IMR-90 (cell line): ENCODE measurements around the gene NXF3. TPM values are rescaled to one million over a fixed set of nuclear protein-coding genes. Genes with fewer than 3 reads are reported as not detected.

Source experiments
- ATAC-seq: fragments of 200-7000 bp; cut with Tn5 transposase; 2 replicates; pipeline ENCODE4 v1.9.1; 2020; ENCODE audit warnings: low read depth, mild to moderate bottlenecking, moderate library complexity
- Bru-seq: library from RNA; stranded (reverse); fragments of 400-500 nt; gene quantifications from one replicate; lab custom pipeline; 2021; lab: Mats Ljungman, UMichigan
- BruChase-seq, 2 experiments: library from RNA; stranded (reverse); fragments of 400-500 nt; gene quantifications; one replicate each; lab custom pipeline; 2021; lab: Mats Ljungman, UMichigan
- BruUV-seq: library from RNA; stranded (reverse); fragments of 400-500 nt; replicated peaks from 2 replicates; lab custom pipeline; 2021; lab: Mats Ljungman, UMichigan
- CTCF ChIA-PET: fragments of 300-600 bp; formaldehyde crosslinking; extraction: SDS; loops from one replicate; lab custom pipeline; 2021; ENCODE audit warnings: antibody characterized with exemption; lab: Yijun Ruan, JAX
- POLR2A ChIA-PET: fragments of 300-600 bp; sonication (Branson Sonifier 250); formaldehyde crosslinking; loops from one replicate; lab custom pipeline; 2022; ENCODE audit warnings: antibody characterized with exemption; ENCODE audit not compliant: unreplicated experiment; lab: Charles Lee
- DNase-seq: peaks from one replicate; pipeline ENCODE4 v3.0.0; 2013
- H2AFZ ChIP-seq: replicated peaks from 2 replicates; pipeline ENCODE3; 2013; ENCODE audit warnings: low read length, mild to moderate bottlenecking; ENCODE audit not compliant: poor library complexity
- H2AK5ac ChIP-seq: 2 replicates; pipeline ENCODE4 v1.6.1; 2013; ENCODE audit warnings: low read depth, low read length, inconsistent platforms
- H2AK9ac ChIP-seq: replicated peaks from 2 replicates; pipeline ENCODE3; 2013; ENCODE audit warnings: mild to moderate bottlenecking, low read depth, low read length, moderate library complexity; ENCODE audit not compliant: poor library complexity
- H2BK120ac ChIP-seq: 2 replicates; pipeline ENCODE4 v1.6.1; 2013; ENCODE audit warnings: low read depth, low read length, inconsistent platforms
- H2BK15ac ChIP-seq: 3 replicates; pipeline ENCODE4 v1.6.1; 2013; ENCODE audit warnings: low read depth, low read length, inconsistent platforms
- H2BK20ac ChIP-seq: 2 replicates; pipeline ENCODE4 v1.6.1; 2013; ENCODE audit warnings: low read depth, mild to moderate bottlenecking, inconsistent platforms, low read length, moderate library complexity
- H2BK5ac ChIP-seq: 2 replicates; pipeline ENCODE4 v1.6.1; 2013; ENCODE audit warnings: mild to moderate bottlenecking, low read depth, low read length, inconsistent platforms; ENCODE audit not compliant: poor library complexity, severe bottlenecking
- H3K14ac ChIP-seq: replicated peaks from 2 replicates; pipeline ENCODE4 v1.6.1; 2013; ENCODE audit warnings: low read depth, low read length, inconsistent platforms
- H3K18ac ChIP-seq: 2 replicates; pipeline ENCODE4 v1.6.1; 2013; ENCODE audit warnings: low read depth, low read length, control low read depth
- H3K23ac ChIP-seq: 2 replicates; pipeline ENCODE4 v1.6.1; 2013; ENCODE audit warnings: low read depth, low read length, inconsistent platforms
- H3K27ac ChIP-seq: 2 replicates; pipeline ENCODE4 v1.5.1; 2013; ENCODE audit warnings: mild to moderate bottlenecking, control low read depth, low read length; ENCODE audit not compliant: insufficient read depth
- H3K27me3 ChIP-seq: 2 replicates; pipeline ENCODE4 v1.6.1; 2013; ENCODE audit warnings: low read length; ENCODE audit not compliant: control insufficient read depth, insufficient read depth
- H3K36me3 ChIP-seq: 2 replicates; pipeline ENCODE4 v1.6.1; 2013; ENCODE audit warnings: low read length, mixed read lengths; ENCODE audit not compliant: control insufficient read depth, insufficient read depth
- H3K4ac ChIP-seq: 2 replicates; pipeline ENCODE4 v1.6.1; 2013; ENCODE audit warnings: low read depth, low read length, inconsistent platforms
- H3K4me1 ChIP-seq: 2 replicates; pipeline ENCODE4 v1.6.1; 2013; ENCODE audit warnings: low read length, mixed read lengths; ENCODE audit not compliant: control insufficient read depth, insufficient read depth
- H3K4me2 ChIP-seq: 2 replicates; pipeline ENCODE4 v1.6.1; 2013; ENCODE audit warnings: low read depth, mild to moderate bottlenecking, control low read depth, low read length, moderate library complexity
- H3K4me3 ChIP-seq: 2 replicates; pipeline ENCODE4 v1.5.1; 2013; ENCODE audit warnings: low read depth, mild to moderate bottlenecking, control low read depth, low read length, moderate library complexity; ENCODE audit not compliant: insufficient read depth
- H3K56ac ChIP-seq: 2 replicates; pipeline ENCODE4 v1.6.1; 2013; ENCODE audit warnings: low read length, inconsistent platforms; ENCODE audit not compliant: insufficient read depth; ENCODE audit errors: extremely low read depth
- H3K79me1 ChIP-seq, 2 experiments: 2 replicates each; pipeline ENCODE4 v1.6.1; 2013; ENCODE audit warnings: low read length in 2 of 2, inconsistent platforms in 1 of 2, low read depth in 1 of 2
- H3K9ac ChIP-seq: 2 replicates; pipeline ENCODE4 v1.6.1; 2013; ENCODE audit warnings: low read depth, low read length, control low read depth
- H3K9me1 ChIP-seq: 2 replicates; pipeline ENCODE4 v1.6.1; 2013; ENCODE audit warnings: low read length, inconsistent platforms; ENCODE audit not compliant: insufficient read depth
- H3K9me3 ChIP-seq: 2 replicates; pipeline ENCODE4 v1.6.1; 2013; ENCODE audit warnings: low read length; ENCODE audit not compliant: control insufficient read depth, insufficient read depth
- H4K20me1 ChIP-seq: 2 replicates; pipeline ENCODE4 v1.6.1; 2013; ENCODE audit warnings: low read length, inconsistent platforms; ENCODE audit not compliant: insufficient read depth
- H4K5ac ChIP-seq: 2 replicates; pipeline ENCODE4 v1.6.1; 2013; ENCODE audit warnings: mild to moderate bottlenecking, low read depth, low read length, control low read depth
- H4K8ac ChIP-seq, 2 experiments: 2 replicates each; pipeline ENCODE4 v1.6.1; 2013; ENCODE audit warnings: low read depth in 2 of 2, low read length in 2 of 2, control low read depth in 1 of 2, inconsistent platforms in 1 of 2
- H4K91ac ChIP-seq: 2 replicates; pipeline ENCODE4 v1.6.1; 2013; ENCODE audit warnings: low read depth, low read length, inconsistent platforms; ENCODE audit not compliant: insufficient read depth
- CHD1 ChIP-seq: IDR thresholded peaks from 2 replicates; pipeline ENCODE4 v1.6.1; 2012; ENCODE audit warnings: low read depth, low read length, improper control_type of control experiment
- FOS ChIP-seq: fragments of 150-350 bp; IDR thresholded peaks from 2 replicates; pipeline ENCODE4 v1.6.1; 2016; ENCODE audit warnings: low read depth, low read length
- MAZ ChIP-seq: IDR thresholded peaks from 2 replicates; pipeline ENCODE4 v1.6.1; 2012; ENCODE audit warnings: low read depth, mild to moderate bottlenecking, low read length, improper control_type of control experiment, moderate library complexity, borderline replicate concordance
- SMC3 ChIP-seq: fragments of 150-350 bp; IDR thresholded peaks from 2 replicates; pipeline ENCODE4 v1.6.1; 2016; ENCODE audit warnings: low read depth, mild to moderate bottlenecking, antibody characterized with exemption, low read length, moderate library complexity
- WGBS, 2 experiments: methylation state at CpG; one replicate each; pipeline versions ENCODE4 v1.1.5 to v1.1.7; 2013; ENCODE audit warnings: missing lambda C conversion rate in 2 of 2; ENCODE audit not compliant: insufficient read length in 1 of 2; ENCODE audit errors: extremely low coverage in 2 of 2; 5-methylcytosine and 5-hydroxymethylcytosine counted together
- dilution Hi-C: fragments of 300-500 bp; cut with HindIII; formaldehyde crosslinking; loops from one replicate; pipeline ENCODE4 v1.14.3; 2018; ENCODE audit warnings: low sequenced_read_pairs; ENCODE audit not compliant: unreplicated experiment
- in situ Hi-C: fragments of 300-500 bp; cut with MboI; formaldehyde crosslinking; loops from 3 replicates; pipeline ENCODE4 v1.14.3; 2019; ENCODE audit warnings: low sequenced_read_pairs, inconsistent platforms, mixed read lengths
- intact Hi-C: fragments of 100-400 bp; cut with micrococcal nuclease; formaldehyde crosslinking; loops from 2 replicates; pipeline ENCODE4 v1.10.0; 2022
- long read RNA-seq: library from polyadenylated mRNA; unstranded; transcript quantifications from one replicate; pipeline ENCODE4 v2.0.0, GENCODE V29; 2021; ENCODE audit not compliant: unreplicated experiment
- polyA plus RNA-seq, 3 experiments: library from polyadenylated mRNA; depleted of rRNA; stranded (reverse); fragments of >200 nt; gene quantifications; 2 replicates each; pipeline ENCODE4 v1.2.3, GENCODE V29; 2012; ENCODE audit warnings: low replicate concordance in 1 of 3
- total RNA-seq: library from RNA; depleted of rRNA; stranded (reverse); fragments of >200 nt; gene quantifications from 2 replicates; pipeline ENCODE4 v1.2.3, GENCODE V29; 2012; rRNA removed
- TF ChIP-seq, protein P1 (sequence below): conservative IDR thresholded peaks from 2 replicates; pipeline ENCODE4 v1.5.1; 2012; ENCODE audit warnings: mild to moderate bottlenecking, low read depth, low read length, improper control_type of control experiment

NXF3 gene, protein sequence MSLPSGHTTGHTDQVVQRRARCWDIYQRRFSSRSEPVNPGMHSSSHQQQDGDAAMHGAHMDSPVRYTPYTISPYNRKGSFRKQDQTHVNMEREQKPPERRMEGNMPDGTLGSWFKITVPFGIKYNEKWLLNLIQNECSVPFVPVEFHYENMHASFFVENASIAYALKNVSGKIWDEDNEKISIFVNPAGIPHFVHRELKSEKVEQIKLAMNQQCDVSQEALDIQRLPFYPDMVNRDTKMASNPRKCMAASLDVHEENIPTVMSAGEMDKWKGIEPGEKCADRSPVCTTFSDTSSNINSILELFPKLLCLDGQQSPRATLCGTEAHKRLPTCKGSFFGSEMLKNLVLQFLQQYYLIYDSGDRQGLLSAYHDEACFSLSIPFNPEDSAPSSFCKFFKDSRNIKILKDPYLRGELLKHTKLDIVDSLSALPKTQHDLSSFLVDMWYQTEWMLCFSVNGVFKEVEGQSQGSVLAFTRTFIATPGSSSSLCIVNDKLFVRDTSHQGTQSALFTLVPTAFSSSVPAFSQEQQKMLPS
- total RNA-seq (not detected in 2 replicates), polyA plus RNA-seq (2012; rRNA removed) (not detected in 2 replicates), Bru-seq, nascent RNA (not detected), BruChase-seq, experiment 1, labeled RNA remaining after a 6-hour chase (not detected), BruChase-seq, experiment 2, labeled RNA remaining after a 2-hour chase (not detected)
- polyA plus RNA-seq (2012; cell fraction: cytosol; rRNA removed), result not detected in 2 replicates
- polyA plus RNA-seq (2012; cell fraction: nucleus; rRNA removed; ENCODE audit: low replicate concordance), result 0.15 and 0.40 TPM in 2 replicates
- long read RNA-seq, result 0 reads

DNA sequence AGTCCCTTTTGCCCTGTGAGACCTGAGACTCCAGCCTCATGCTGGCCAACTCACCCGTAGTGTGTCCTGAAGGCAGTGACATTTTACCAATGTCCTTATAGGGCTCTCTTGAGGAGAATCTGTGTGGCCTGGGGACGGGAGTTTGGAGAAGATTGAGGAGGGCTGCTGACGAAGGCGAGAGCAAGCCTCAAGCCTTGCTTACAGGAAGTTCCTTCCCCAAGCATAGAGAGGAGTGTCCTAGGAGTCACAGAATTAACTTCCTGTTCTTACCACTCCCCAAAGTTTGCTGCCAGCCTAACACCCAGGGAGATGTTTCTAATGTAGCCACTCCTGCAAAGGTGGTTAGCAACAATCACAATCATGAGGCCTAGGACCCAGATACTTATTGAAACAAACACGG, at the start of gene NXF3:
Gene NXF3, minus strand, starts transcription at position 202 of the 400 bp plus-strand sequence. Its CDS starts 120 bp downstream, at position 82.
- H3K79me1 ChIP-seq, result no peaks in the 10 kb centered on the region
- dilution Hi-C loops, result no loop called here
- H3K9me3 ChIP-seq, result no peaks in the 10 kb centered on the region
- ATAC-seq, result no peak
- H3K14ac ChIP-seq, result no peak within 1 kb of the TSS
- intact Hi-C loops, result no loop called here
- ChIA-PET POLR2A (no interaction called here), CTCF (no interaction called here)
- no peak for TF ChIP-seq CHD1
- TF ChIP-seq SMC3, result no peak
- TF ChIP-seq, protein P1, sequence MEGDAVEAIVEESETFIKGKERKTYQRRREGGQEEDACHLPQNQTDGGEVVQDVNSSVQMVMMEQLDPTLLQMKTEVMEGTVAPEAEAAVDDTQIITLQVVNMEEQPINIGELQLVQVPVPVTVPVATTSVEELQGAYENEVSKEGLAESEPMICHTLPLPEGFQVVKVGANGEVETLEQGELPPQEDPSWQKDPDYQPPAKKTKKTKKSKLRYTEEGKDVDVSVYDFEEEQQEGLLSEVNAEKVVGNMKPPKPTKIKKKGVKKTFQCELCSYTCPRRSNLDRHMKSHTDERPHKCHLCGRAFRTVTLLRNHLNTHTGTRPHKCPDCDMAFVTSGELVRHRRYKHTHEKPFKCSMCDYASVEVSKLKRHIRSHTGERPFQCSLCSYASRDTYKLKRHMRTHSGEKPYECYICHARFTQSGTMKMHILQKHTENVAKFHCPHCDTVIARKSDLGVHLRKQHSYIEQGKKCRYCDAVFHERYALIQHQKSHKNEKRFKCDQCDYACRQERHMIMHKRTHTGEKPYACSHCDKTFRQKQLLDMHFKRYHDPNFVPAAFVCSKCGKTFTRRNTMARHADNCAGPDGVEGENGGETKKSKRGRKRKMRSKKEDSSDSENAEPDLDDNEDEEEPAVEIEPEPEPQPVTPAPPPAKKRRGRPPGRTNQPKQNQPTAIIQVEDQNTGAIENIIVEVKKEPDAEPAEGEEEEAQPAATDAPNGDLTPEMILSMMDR, result no peak
- TF ChIP-seq MAZ, result no peak
- TF ChIP-seq FOS, result no peak
- no peak within 1 kb of the TSS for H2AK9ac ChIP-seq
- H3K36me3 ChIP-seq, result no peaks in the 10 kb centered on the region
- H2BK5ac ChIP-seq, result no peak within 1 kb of the TSS
- H2AK5ac ChIP-seq, result no peak within 1 kb of the TSS
- no peak within 1 kb of the TSS for H4K91ac ChIP-seq
- no peak within 1 kb of the TSS for H2BK120ac ChIP-seq
- H3K56ac ChIP-seq, result no peak within 1 kb of the TSS
- H2BK20ac ChIP-seq, result no peak within 1 kb of the TSS
- H4K5ac ChIP-seq, result no peak within 1 kb of the TSS
- no peak within 1 kb of the TSS for H3K4ac ChIP-seq
- no peak within 1 kb of the TSS for H3K4me2 ChIP-seq
- no peaks in the 10 kb centered on the region for H3K4me1 ChIP-seq
- no peaks in the 10 kb centered on the region; the same call in 1 of the 2 replicates for H3K27me3 ChIP-seq
- no CpG with 5 or more reads among the region's 5 CpGs for WGBS, 2 experiments
- H3K4me3 ChIP-seq, result no peak within 1 kb of the TSS
- H3K9me1 ChIP-seq, result no peaks in the 10 kb centered on the region
- H4K8ac ChIP-seq, result no peak within 1 kb of the TSS
- in situ Hi-C loops, result no loop called here
- no peak within 1 kb of the TSS for H2AFZ ChIP-seq
- H4K20me1 ChIP-seq, result no peaks in the 10 kb centered on the region
- no peak within 1 kb of the TSS for H3K9ac ChIP-seq
- no TSS peak for BruUV-seq
- H2BK15ac ChIP-seq, result no peak within 1 kb of the TSS
- no peak for DNase-seq
- H3K18ac ChIP-seq, result no peak within 1 kb of the TSS
- no peak within 1 kb of the TSS for H3K23ac ChIP-seq
- no peak within 1 kb of the TSS for H3K27ac ChIP-seq
